H1 (cell line): ENCODE results near the gene CAMTA1. TPM values are rescaled to one million over a fixed set of nuclear protein-coding genes. Genes with fewer than 3 reads are reported as not detected.

Experiments
- CTCF ChIA-PET: fragments of 300-600 bp; sonication (Branson Sonifier 250); formaldehyde crosslinking; loops from one replicate; lab custom pipeline; 2021; ENCODE audit not compliant: partially characterized antibody; lab: Charles Lee
- POLR2A ChIA-PET: fragments of 300-600 bp; sonication (Branson Sonifier 250); formaldehyde crosslinking; loops from one replicate; lab custom pipeline; 2021; ENCODE audit warnings: inconsistent platforms; ENCODE audit not compliant: partially characterized antibody; lab: Charles Lee
- DNase-seq, 2 experiments: peaks; one replicate each; pipeline versions ENCODE4 v3.0.0 to v3.0.0-alpha.2; 2010 to 2022; ENCODE audit warnings: low spot score in 2 of 2, low read depth in 1 of 2, mixed read lengths in 1 of 2
- FAIRE-seq: peaks from 2 replicates; lab custom pipeline; 2011; peaks lifted over from hg19 to GRCh38; lab: Jason Lieb, UNC
- H2AFZ ChIP-seq: 2 replicates; pipeline ENCODE4 v1.8.1; 2012; ENCODE audit warnings: low read length, inconsistent platforms
- H2AK5ac ChIP-seq: 2 replicates; pipeline ENCODE4 v1.6.1; 2013; ENCODE audit warnings: low read depth, low read length
- H2BK120ac ChIP-seq: replicated peaks from 2 replicates; pipeline ENCODE3; 2013; ENCODE audit warnings: low read depth, low read length, inconsistent platforms
- H2BK12ac ChIP-seq: 2 replicates; pipeline ENCODE4 v1.6.1; 2013; ENCODE audit warnings: low read depth, low read length
- H2BK15ac ChIP-seq: 2 replicates; pipeline ENCODE4 v1.6.1; 2013; ENCODE audit warnings: low read length
- H2BK20ac ChIP-seq: 2 replicates; pipeline ENCODE4 v1.6.1; 2013; ENCODE audit warnings: low read length
- H2BK5ac ChIP-seq: 2 replicates; pipeline ENCODE4 v1.6.1; 2013; ENCODE audit warnings: low read depth, low read length
- H3K14ac ChIP-seq: 2 replicates; pipeline ENCODE4 v1.6.1; 2013; ENCODE audit warnings: inconsistent platforms; ENCODE audit not compliant: insufficient read length
- H3K18ac ChIP-seq: 2 replicates; pipeline ENCODE4 v1.6.1; 2013; ENCODE audit warnings: low read length; ENCODE audit errors: extremely low read depth
- H3K23ac ChIP-seq: 2 replicates; pipeline ENCODE4 v1.6.1; 2013; ENCODE audit warnings: inconsistent platforms; ENCODE audit not compliant: insufficient read length
- H3K23me2 ChIP-seq: 2 replicates; pipeline ENCODE4 v1.6.1; 2013; ENCODE audit warnings: low read depth, low read length
- H3K27ac ChIP-seq: 2 replicates; pipeline ENCODE4 v1.6.1; 2011; ENCODE audit warnings: low read depth, low read length, inconsistent platforms
- H3K27me3 ChIP-seq, 4 experiments: replicated peaks in 1 of 4; 1 replicate in 1 of 4; 2 replicates in 3 of 4; pipeline versions ENCODE4 v1.6.1 to v1.8.1; 2011 to 2013; ENCODE audit warnings: low read length in 3 of 4, mild to moderate bottlenecking in 3 of 4, inconsistent platforms in 2 of 4, mixed read lengths in 2 of 4, moderate library complexity in 1 of 4; ENCODE audit not compliant: control insufficient read depth in 3 of 4, insufficient read depth in 3 of 4; ENCODE audit errors: extremely low read depth in 1 of 4
- H3K36me3 ChIP-seq, 4 experiments: 2 replicates each; pipeline versions ENCODE4 v1.6.1 to v1.8.1; 2011 to 2013; ENCODE audit warnings: mild to moderate bottlenecking in 4 of 4, low read length in 3 of 4, moderate library complexity in 2 of 4, control low read depth in 1 of 4, inconsistent platforms in 1 of 4; ENCODE audit not compliant: insufficient read depth in 4 of 4, control insufficient read depth in 2 of 4
- H3K4ac ChIP-seq: replicated peaks from 2 replicates; pipeline ENCODE3; 2013; ENCODE audit warnings: low read length, low read depth, mixed read lengths, inconsistent platforms; ENCODE audit not compliant: insufficient read length
- H3K4me1 ChIP-seq, 4 experiments: replicated peaks in 1 of 4; 1 replicate in 1 of 4; 2 replicates in 3 of 4; pipeline versions ENCODE4 v1.6.1 to v1.8.1; 2011 to 2013; ENCODE audit warnings: low read length in 3 of 4, inconsistent platforms in 2 of 4, mixed read lengths in 1 of 4; ENCODE audit not compliant: insufficient read depth in 4 of 4, control insufficient read depth in 3 of 4
- H3K4me2 ChIP-seq, 2 experiments: 2 replicates each; pipeline versions ENCODE4 v1.6.1 to v1.8.1; 2011 to 2013; ENCODE audit warnings: low read depth in 2 of 2, low read length in 2 of 2, control low read depth in 1 of 2, inconsistent platforms in 1 of 2, mild to moderate bottlenecking in 1 of 2; ENCODE audit not compliant: insufficient read depth in 1 of 2
- H3K4me3 ChIP-seq, 4 experiments: fragments of 200-600, 300-600 bp in 1 of 4; sonication (generic), shearing (Covaris generic), sonication (Bioruptor Twin) in 1 of 4; 2 replicates each; pipeline versions ENCODE4 v1.5.1 to v1.8.1; 2011 to 2016; ENCODE audit warnings: low read length in 4 of 4, low read depth in 3 of 4, control low read depth in 2 of 4, inconsistent platforms in 2 of 4, mild to moderate bottlenecking in 2 of 4, mixed read lengths in 1 of 4, moderate library complexity in 1 of 4; ENCODE audit not compliant: insufficient read depth in 2 of 4; ENCODE audit errors: extremely low read depth in 1 of 4
- H3K56ac ChIP-seq: replicated peaks from 2 replicates; pipeline ENCODE3; 2013; ENCODE audit warnings: low read depth, mild to moderate bottlenecking, mixed read lengths, low read length, inconsistent platforms; ENCODE audit not compliant: insufficient read length
- H3K79me1 ChIP-seq: 2 replicates; pipeline ENCODE4 v1.6.1; 2013; ENCODE audit warnings: low read depth, low read length, control low read depth
- H3K79me2 ChIP-seq, 2 experiments: 2 replicates each; pipeline versions ENCODE4 v1.6.1 to v1.8.1; 2012 to 2013; ENCODE audit warnings: low read length in 2 of 2, mild to moderate bottlenecking in 2 of 2, inconsistent platforms in 1 of 2; ENCODE audit not compliant: insufficient read depth in 2 of 2, control insufficient read depth in 1 of 2
- H3K9ac ChIP-seq, 4 experiments: replicated peaks in 1 of 4; 1 replicate in 1 of 4; 2 replicates in 3 of 4; pipeline versions ENCODE4 v1.6.1 to v1.8.1; 2011 to 2013; ENCODE audit warnings: low read depth in 3 of 4, low read length in 3 of 4, control low read depth in 2 of 4, mild to moderate bottlenecking in 2 of 4, moderate library complexity in 2 of 4, inconsistent platforms in 1 of 4; ENCODE audit errors: extremely low read depth in 1 of 4
- H3K9me3 ChIP-seq, 2 experiments: 2 replicates each; pipeline versions ENCODE4 v1.6.1 to v1.8.1; 2012 to 2013; ENCODE audit warnings: mild to moderate bottlenecking in 2 of 2, moderate library complexity in 2 of 2, control low read depth in 1 of 2, inconsistent platforms in 1 of 2, low read depth in 1 of 2, low read length in 1 of 2, mixed read lengths in 1 of 2; ENCODE audit not compliant: insufficient read depth in 2 of 2
- H4K20me1 ChIP-seq, 2 experiments: replicated peaks in 1 of 2; 2 replicates each; pipeline versions ENCODE3 to v1.8.1; 2011 to 2013; ENCODE audit warnings: inconsistent platforms in 2 of 2, low read length in 2 of 2, mild to moderate bottlenecking in 1 of 2; ENCODE audit not compliant: insufficient read depth in 2 of 2, control insufficient read depth in 1 of 2
- H4K5ac ChIP-seq: 2 replicates; pipeline ENCODE4 v1.6.1; 2013; ENCODE audit warnings: low read length, low read depth, mixed read lengths, inconsistent platforms; ENCODE audit not compliant: insufficient read length
- H4K8ac ChIP-seq: 2 replicates; pipeline ENCODE4 v1.8.0; 2013; ENCODE audit warnings: mild to moderate bottlenecking, moderate library complexity, low read length, inconsistent platforms; ENCODE audit not compliant: insufficient read depth; ENCODE audit errors: extremely low read depth
- H4K91ac ChIP-seq: replicated peaks from 2 replicates; pipeline ENCODE3; 2013; ENCODE audit warnings: low read length, mixed read lengths, inconsistent platforms; ENCODE audit not compliant: insufficient read length
- GABPA ChIP-seq: IDR thresholded peaks from 2 replicates; pipeline ENCODE4 v1.6.1; 2011; ENCODE audit warnings: mild to moderate bottlenecking, low read length, moderate library complexity, borderline replicate concordance; ENCODE audit not compliant: insufficient read depth
- KDM5A ChIP-seq: fragments of 200-600 bp; IDR thresholded peaks from 2 replicates; pipeline ENCODE4 v1.7.1; 2012; ENCODE audit warnings: mild to moderate bottlenecking, low read length, inconsistent platforms, mixed read lengths
- SIRT6 ChIP-seq: IDR thresholded peaks from one replicate; pipeline ENCODE4 v1.7.1; 2012; ENCODE audit warnings: low read length, inconsistent platforms
- TCF12 ChIP-seq: IDR thresholded peaks from 2 replicates; pipeline ENCODE4 v1.6.1; 2011; ENCODE audit warnings: low read depth, mild to moderate bottlenecking, low read length
- WGBS, 2 experiments: shearing (Covaris generic) in 1 of 2; methylation state at CpG; one replicate each; pipeline versions ENCODE4 v1.1.6 to v1.1.7; 2013 to 2015; ENCODE audit warnings: low lambda C conversion rate in 2 of 2, mixed read lengths in 2 of 2, inconsistent platforms in 1 of 2, low coverage in 1 of 2, missing lambda C conversion rate in 1 of 2; ENCODE audit not compliant: insufficient replicate concordance in 2 of 2, insufficient coverage in 1 of 2, insufficient read length in 1 of 2; ENCODE audit errors: extremely low coverage in 1 of 2, missing lambda C conversion rate in 1 of 2; 5-methylcytosine and 5-hydroxymethylcytosine counted together
- polyA plus RNA-seq, 7 experiments: library from polyadenylated mRNA; depleted of rRNA in 3 of 7; stranded (reverse) in 5 of 7; unstranded in 2 of 7; fragments of >200 nt in 5 of 7; fragments of 200-250 nt in 2 of 7; gene quantifications; 1 replicate in 5 of 7; 2 replicates in 1 of 7; 4 replicates in 1 of 7; pipeline versions ENCODE4 v1.2.1 to v1.2.3, GENCODE V29; 2011 to 2013; ENCODE audit warnings: missing spikeins in 2 of 7, mixed read lengths in 2 of 7
- total RNA-seq: library from RNA; stranded (reverse); fragmentation: NEBNext Ultra II Directional; extraction: Animal tissue kit (Norgen Biotek cat#: 25700); gene quantifications from 2 replicates; pipeline ENCODE4 v1.2.1, GENCODE V29; 2021

CAMTA1 gene
- total and polyA plus RNA-seq, 2 of the 8 experiments (the other 6 are each of a cell fraction or from before 2014, with no cell fraction given), result 65.0 to 119 TPM

- Histone ChIP-seq H4K8ac (no peak overlapping the region), H4K20me1 (peaks cover 6 to 14% of the 10 kb centered on the region in 2 experiments), H3K56ac (no peak overlapping the region), H3K27me3 (no peaks in the 10 kb centered on the region), H2BK5ac (no peak overlapping the region), H3K23ac (no peak overlapping the region), H3K27ac (no peak overlapping the region), H2AFZ (no peak overlapping the region), H3K4me1 (no peaks in the 10 kb centered on the region; a peak in 1 of 7 replicates), H3K79me2 (peaks cover 0 to 95% of the 10 kb centered on the region in 2 experiments; a peak in 3 of 4 replicates), H3K9me3 (no peaks in the 10 kb centered on the region), H3K9ac (no peak overlapping the region), H2BK15ac (no peak overlapping the region), H3K4me2 (no peak overlapping the region), H4K91ac (no peak overlapping the region), H3K14ac (no peak overlapping the region), H3K4me3 (no peak overlapping the region), H2BK20ac (no peak overlapping the region), H3K79me1 (peaks cover 3% of the 10 kb centered on the region; the same call in 1 of the 2 replicates), H3K23me2 (no peaks in the 10 kb centered on the region), H3K36me3 (peaks cover 0 to 4% (median 0%) of the 10 kb centered on the region in 4 experiments; a peak in 1 of 8 replicates), H3K4ac (no peak overlapping the region), H2AK5ac (no peak overlapping the region), H2BK120ac (no peak overlapping the region), H3K18ac (no peak overlapping the region), H4K5ac (no peak overlapping the region), H2BK12ac (no peak overlapping the region)
- DNase-seq (no peak), FAIRE-seq (no peak)
- TF ChIP-seq TCF12 (no peak), GABPA (no peak), KDM5A (no peak), SIRT6 (no peak)
- 80% methylated on average over 2 of the region's 2 CpGs; no CpG with 5 or more reads in 1 of the 2 experiments for WGBS, 2 experiments
- ChIA-PET CTCF (interaction anchor here (0.9 to 3.6 kb wide), 9 partner anchors 8 to 248 kb away, joined by 3 to 33 read pairs (median 5); no protein-coding TSS in a partner anchor), POLR2A (interaction anchor here (1.1 kb wide), 1 partner anchor 16 kb away, joined by 3 read pairs; no protein-coding TSS in a partner anchor)
These were observed 10.4 kb downstream of the CAMTA1 start for GRCh38 chr1:6795661-6796060.
